Kidney epithelial cell (primary cell): ENCODE measurements around the gene PROZ. TPM values are rescaled to one million over a fixed set of nuclear protein-coding genes. Genes with fewer than 3 reads are reported as not detected.
"Not testable (repeated sequence)": the region's sequence is repeated elsewhere in the genome, so short reads cannot be mapped to it uniquely, and the experiment has no call there.

Source experiments
- DNase-seq: peaks from one replicate; pipeline ENCODE4 v3.0.0-alpha.2; 2010; ENCODE audit warnings: low read depth
- H3K27me3 ChIP-seq: 2 replicates; pipeline ENCODE4 v1.6.0; 2011; ENCODE audit warnings: low read length; ENCODE audit not compliant: control insufficient read depth, insufficient read depth
- H3K36me3 ChIP-seq: 2 replicates; pipeline ENCODE4 v1.5.1; 2011; ENCODE audit warnings: low read length; ENCODE audit not compliant: control insufficient read depth, insufficient read depth
- H3K4me3 ChIP-seq: 2 replicates; pipeline ENCODE4 v1.5.1; 2011; ENCODE audit warnings: low read depth, mild to moderate bottlenecking, control low read depth, low read length
- total RNA-seq: library from RNA; depleted of rRNA; stranded (reverse); fragments of >200 nt; gene quantifications from 2 replicates; pipeline ENCODE4 v1.2.3, GENCODE V29; 2015
- TF ChIP-seq, protein P1 (sequence below): IDR thresholded peaks from 2 replicates; pipeline ENCODE4 v1.5.1; 2011; ENCODE audit warnings: mild to moderate bottlenecking, moderate library complexity, low read length, control low read depth, inconsistent platforms; ENCODE audit not compliant: insufficient read depth, poor library complexity, severe bottlenecking

PROZ gene, protein sequence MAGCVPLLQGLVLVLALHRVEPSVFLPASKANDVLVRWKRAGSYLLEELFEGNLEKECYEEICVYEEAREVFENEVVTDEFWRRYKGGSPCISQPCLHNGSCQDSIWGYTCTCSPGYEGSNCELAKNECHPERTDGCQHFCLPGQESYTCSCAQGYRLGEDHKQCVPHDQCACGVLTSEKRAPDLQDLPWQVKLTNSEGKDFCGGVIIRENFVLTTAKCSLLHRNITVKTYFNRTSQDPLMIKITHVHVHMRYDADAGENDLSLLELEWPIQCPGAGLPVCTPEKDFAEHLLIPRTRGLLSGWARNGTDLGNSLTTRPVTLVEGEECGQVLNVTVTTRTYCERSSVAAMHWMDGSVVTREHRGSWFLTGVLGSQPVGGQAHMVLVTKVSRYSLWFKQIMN
- total RNA-seq, result not detected in 2 replicates

DNA sequence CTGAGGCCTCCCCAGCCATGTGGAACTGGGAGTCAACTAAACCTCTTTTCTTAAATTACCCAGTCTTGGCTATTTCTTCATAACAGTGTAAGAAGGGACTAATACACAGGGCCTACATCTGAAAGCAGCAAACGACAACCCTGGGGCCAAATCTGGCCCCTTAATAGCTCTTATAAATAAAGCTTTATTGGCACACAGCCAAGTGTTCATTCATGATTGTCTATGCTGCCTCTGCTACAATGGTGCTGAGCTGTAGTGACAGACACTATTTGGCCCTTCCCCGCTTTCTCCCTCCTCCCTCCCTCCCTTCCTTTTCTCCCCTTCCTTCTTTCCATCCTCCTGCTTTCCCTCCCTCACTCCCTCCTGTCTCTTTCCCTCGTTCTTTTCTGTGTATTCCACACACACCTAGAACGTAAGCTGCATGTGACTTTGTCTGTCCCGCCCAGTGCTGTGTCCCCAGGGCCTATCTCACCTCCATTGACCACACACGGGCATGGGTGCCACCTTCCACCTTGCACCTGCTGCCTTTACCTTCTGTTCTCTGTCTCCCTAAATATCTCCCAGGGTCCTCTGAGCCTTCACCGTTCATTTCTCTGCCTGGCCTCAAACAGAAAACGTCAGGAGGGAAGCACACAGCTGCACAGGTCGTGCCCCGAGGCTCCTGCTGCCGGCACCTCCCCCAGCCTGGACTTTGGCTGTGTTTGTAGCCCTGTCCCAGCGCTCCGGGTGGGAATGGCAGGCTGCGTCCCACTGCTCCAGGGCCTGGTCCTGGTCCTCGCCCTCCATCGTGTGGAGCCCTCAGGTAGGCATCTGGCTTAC lies at the start of gene PROZ:
Gene PROZ, plus strand, starts transcription at position 720 of the 819 bp plus-strand sequence. Its CDS starts 13 bp downstream, at position 733.
- TF ChIP-seq, protein P1, sequence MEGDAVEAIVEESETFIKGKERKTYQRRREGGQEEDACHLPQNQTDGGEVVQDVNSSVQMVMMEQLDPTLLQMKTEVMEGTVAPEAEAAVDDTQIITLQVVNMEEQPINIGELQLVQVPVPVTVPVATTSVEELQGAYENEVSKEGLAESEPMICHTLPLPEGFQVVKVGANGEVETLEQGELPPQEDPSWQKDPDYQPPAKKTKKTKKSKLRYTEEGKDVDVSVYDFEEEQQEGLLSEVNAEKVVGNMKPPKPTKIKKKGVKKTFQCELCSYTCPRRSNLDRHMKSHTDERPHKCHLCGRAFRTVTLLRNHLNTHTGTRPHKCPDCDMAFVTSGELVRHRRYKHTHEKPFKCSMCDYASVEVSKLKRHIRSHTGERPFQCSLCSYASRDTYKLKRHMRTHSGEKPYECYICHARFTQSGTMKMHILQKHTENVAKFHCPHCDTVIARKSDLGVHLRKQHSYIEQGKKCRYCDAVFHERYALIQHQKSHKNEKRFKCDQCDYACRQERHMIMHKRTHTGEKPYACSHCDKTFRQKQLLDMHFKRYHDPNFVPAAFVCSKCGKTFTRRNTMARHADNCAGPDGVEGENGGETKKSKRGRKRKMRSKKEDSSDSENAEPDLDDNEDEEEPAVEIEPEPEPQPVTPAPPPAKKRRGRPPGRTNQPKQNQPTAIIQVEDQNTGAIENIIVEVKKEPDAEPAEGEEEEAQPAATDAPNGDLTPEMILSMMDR, result no peak
- no peak for DNase-seq
- H3K36me3 ChIP-seq, result no peaks in the 10 kb centered on the region
- peaks cover 27% of the 10 kb centered on the region for H3K27me3 ChIP-seq
- H3K4me3 ChIP-seq, result no peak within 1 kb of the TSS

DNA sequence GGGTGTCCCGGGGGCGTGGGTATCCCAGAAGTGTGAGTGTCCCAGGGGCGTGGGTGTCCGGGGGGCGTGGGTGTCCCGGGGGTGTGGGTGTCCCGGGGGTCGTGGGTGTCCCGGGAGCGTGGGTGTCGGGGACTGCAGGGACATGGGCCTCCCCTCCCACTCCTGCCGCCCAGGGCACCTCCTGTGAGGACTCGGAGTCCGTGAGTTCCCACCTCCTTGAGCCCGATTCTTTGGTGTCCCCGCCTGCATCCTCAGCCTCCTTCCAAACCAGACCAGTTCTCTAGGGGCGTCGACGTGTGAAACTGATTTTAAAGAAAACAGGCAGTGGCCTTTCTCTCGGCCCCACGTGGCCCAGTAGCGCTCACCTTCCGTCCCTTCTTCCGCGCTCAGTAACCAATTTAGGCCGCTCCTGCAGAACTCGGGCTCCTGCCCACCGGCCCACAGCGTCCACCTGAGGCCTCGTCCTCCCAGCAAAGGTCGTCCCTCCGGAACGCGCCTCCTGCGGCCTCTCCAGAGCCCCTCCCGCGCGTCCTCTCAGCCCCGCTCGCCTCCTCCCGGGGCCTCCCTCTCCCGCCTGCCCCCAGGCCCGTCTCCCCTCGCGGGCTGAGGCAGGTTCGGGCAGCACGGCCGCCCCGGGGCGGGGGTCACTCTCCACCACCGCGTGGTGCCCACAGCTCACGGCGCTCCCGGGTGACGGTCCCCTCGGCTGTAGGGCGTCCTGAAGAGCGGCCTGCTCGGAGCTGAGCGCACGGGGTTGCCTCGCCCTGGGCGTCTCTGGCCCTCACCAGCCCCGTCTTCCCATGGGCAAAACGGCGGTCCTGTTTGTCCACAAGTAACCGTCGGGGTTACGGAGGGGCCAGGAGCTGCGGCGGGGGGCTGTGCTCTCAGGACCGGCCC lies 49.0 kb upstream of the PROZ start:
- TF ChIP-seq, protein P1, result no peak
- Histone ChIP-seq H3K27me3 (peaks cover 34% of the 10 kb centered on the region), H3K36me3 (no peaks in the 10 kb centered on the region), H3K4me3 (no peak overlapping the region)
- no peak for DNase-seq

DNA sequence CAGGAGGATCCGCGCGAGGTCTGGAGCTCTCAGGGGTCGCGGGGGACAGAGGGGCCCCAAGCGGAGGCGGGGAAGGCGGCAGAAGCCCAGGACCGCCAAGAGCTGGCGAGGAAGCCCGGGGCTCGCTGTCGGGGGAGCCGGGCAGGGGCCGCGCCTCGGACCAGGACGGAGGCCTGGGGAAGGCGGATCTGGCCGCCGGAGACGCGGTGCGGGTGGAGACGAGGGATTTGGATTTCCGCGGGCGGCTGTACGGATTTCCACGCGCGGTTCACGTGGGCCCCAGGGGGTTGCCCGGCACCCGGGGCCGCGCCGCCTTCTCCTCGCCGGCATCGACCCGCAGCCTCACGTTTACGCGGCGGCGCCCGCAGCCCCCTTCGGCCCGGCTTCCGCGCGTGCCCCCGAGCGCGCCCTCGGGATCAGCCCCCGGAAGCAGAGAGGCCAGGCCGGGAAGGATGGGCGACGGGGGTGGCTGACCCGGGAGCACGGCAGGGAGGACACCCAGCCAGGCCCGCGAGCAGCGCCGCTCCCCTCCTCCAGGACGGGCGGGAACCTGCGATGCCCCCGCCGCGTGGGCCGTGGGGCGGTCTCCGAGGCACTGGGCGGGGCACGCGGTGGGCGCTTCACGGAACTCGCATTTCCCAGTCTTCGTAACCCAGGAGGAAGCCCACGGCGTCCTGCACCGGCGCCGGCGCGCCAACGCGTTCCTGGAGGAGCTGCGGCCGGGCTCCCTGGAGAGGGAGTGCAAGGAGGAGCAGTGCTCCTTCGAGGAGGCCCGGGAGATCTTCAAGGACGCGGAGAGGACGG lies 48.2 kb upstream of the PROZ start:
- peak overlapping the region; percentile 15 for H3K4me3 ChIP-seq
- no peak for DNase-seq
- TF ChIP-seq, protein P1, result no peak
- H3K36me3 ChIP-seq, result no peaks in the 10 kb centered on the region
- H3K27me3 ChIP-seq, result peaks cover 33% of the 10 kb centered on the region

DNA sequence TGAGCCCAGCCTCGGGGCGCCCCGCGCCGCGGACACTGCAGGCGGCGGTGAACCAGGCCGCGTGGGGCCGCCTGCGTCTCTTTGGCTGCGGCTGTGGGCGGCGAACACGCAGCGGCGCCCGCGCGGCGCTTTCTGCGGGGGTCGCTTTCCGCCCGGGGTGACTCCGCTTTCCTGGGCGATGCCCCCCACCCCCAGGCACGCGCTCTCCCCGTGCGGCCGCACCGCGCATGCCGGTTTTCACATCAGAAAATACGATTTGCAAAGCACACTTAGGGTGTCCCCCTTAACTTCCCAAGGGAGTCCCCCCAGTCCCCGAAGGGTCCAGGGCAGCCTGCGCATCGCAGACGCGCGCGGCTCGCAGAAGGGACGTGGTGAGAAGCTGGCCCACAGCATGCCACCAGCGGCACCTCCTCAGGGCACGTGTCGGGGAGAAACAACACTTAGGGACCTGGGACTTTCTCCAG lies 47.6 kb upstream of the PROZ start:
- no peaks in the 10 kb centered on the region for H3K36me3 ChIP-seq
- no peak for DNase-seq
- TF ChIP-seq, protein P1, result no peak
- H3K27me3 ChIP-seq, result peaks cover 29% of the 10 kb centered on the region
- H3K4me3 ChIP-seq, result no peak overlapping the region

DNA sequence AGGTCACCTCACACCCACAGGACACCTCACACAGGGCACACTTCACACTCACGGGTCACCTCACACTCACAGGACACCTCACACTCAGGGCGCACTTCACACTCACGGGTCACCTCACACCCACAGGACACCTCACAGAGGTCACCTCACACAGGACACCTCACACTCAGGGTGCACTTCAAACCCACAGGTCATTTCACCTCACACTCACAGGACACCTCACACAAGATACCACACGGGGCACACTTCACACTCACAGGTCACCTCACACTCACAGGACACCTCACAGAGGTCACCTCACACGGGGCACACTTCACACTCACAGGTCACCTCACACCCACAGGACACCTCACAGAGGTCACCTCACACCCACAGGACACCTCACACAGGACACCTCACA lies 46.6 kb upstream of the PROZ start:
- H3K36me3 ChIP-seq, H3K4me3 ChIP-seq, DNase-seq: not testable (repeated sequence)
- H3K27me3 ChIP-seq, result peaks cover 29% of the 10 kb centered on the region

DNA sequence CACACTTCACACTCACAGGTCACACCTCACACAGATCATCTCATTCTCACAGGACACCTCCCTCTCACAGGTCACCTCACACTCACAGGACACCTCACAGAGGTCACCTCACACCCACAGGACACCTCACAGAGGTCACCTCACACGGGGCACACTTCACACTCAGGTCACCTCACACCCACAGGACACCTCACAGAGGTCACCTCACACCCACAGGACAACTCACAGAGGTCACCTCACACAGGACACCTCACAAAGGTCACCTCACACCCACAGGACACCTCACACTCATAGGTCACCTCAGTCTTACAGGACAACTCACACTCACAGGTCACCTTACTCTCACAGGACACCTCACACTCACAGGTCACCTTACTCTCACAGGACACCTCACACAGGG lies 46.0 kb upstream of the PROZ start:
- not testable (repeated sequence) for H3K4me3 ChIP-seq, DNase-seq, H3K36me3 ChIP-seq
- H3K27me3 ChIP-seq, result peaks cover 29% of the 10 kb centered on the region
